Activated CD4-positive, alpha-beta T cell treated with anti-CD3 and anti-CD28 coated beads, Interleukin-2, amount 50 U/mL, for 4 hours (primary cell): Measurements from ENCODE around the gene MYO10.

Source experiments
- DNase-seq, 2 experiments: peaks; one replicate each; pipeline ENCODE4 v3.0.0-alpha.2; 2020

The MYO10 gene

DNA sequence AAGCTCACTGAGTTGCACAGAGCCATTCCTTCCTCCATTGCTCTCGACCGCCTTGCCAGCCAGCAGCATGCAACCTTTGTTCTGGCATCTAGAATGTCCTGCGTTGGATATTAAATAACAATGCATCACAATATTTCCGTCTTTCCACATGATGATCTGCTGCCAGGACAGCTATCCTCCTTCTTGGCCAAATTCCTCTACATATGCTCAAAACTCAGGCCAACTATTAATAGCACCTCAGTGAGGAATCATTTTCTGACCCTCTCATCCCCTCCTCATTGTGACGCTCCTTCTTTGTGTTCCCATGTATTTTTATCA, 128.6 kb downstream of the MYO10 start:
- DNase-seq = no peak

- no peak for DNase-seq
These were observed 129.2 kb downstream of the MYO10 start for GRCh38 chr5:16806711-16807546.

DNA sequence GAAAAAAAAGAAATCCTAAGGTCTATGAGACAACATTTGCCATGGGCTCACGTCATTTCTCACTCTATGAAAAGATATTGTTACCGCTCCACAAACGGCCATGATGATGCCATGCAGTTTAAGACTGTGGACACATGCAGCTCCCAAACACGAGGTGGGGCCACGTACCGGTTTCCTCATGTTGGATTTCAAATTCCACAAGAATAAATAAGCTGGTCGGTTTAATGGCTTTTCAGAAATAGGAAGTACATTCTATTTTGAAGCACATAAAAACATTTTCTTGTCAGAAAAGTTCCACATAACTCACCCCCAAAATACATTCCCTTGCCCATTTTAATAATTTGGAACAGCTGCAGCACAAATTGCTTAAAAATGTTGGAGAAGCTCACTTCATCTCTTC, 130.6 kb downstream of the MYO10 start:
- DNase-seq = no peak

DNA sequence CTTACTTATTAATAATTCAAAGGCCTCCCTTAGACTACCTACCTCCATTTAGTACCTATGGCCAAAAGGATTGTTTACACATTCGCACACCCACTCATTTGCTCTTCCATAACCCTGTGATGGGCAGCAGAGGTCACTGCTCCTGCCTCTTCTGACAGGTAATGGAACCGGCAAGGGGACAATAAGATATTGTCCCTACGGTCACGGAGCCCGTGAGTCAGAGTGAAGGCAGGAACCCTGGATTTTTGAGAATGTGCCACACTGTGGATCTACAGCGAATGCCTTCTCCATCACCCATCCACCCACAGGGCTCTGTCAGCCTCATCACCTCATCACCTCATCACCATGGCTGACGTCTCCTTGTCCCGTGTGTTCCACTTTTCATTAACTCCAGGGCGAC, 132.3 kb downstream of the MYO10 start:
- DNase-seq = no peak

GRCh38 chr5:16800477-16800876, 135.6 kb downstream of the MYO10 start:
- DNase-seq = no peak

DNA sequence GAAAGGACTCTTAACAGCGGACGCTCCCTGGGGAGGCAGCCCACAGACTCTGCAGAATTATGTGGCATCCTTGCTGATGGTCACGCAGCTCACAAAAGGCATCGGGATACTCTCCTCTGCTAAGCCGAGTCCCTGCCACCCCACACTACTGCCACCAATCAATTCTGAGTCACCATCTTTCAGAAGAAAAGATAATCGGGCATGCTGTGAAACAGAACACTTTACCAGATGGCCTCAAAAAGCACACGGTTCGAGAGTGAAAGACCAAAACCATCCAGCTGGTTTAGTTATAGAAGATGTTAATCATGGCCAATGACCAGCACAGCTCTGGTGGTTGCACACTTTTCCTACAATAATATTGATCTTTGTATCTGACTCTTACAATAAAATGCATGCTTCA, 136.3 kb downstream of the MYO10 start:
- no peak for DNase-seq

DNA sequence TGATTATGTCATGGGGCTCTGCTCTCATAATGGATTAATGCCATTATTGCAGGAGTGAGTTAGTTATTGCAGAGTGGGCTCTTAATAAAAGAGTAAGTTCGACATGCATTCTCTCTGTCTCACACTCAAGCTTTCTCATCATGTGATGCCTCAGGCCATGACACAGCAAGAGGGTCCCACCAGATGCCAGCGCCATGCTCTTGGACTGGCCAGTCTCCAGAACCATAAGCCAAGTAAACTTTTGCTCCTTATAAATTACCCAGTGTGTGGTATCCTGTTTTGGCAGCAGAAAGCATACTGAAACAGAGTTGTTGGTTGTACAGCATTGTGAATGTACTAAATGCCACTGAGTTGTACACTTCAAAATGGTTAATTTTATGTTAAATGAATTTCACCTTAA, 138.1 kb downstream of the MYO10 start:
- no peak for DNase-seq

GRCh38 chr5:16794269-16794913, 141.7 kb downstream of the MYO10 start:
- no peak for DNase-seq

DNA sequence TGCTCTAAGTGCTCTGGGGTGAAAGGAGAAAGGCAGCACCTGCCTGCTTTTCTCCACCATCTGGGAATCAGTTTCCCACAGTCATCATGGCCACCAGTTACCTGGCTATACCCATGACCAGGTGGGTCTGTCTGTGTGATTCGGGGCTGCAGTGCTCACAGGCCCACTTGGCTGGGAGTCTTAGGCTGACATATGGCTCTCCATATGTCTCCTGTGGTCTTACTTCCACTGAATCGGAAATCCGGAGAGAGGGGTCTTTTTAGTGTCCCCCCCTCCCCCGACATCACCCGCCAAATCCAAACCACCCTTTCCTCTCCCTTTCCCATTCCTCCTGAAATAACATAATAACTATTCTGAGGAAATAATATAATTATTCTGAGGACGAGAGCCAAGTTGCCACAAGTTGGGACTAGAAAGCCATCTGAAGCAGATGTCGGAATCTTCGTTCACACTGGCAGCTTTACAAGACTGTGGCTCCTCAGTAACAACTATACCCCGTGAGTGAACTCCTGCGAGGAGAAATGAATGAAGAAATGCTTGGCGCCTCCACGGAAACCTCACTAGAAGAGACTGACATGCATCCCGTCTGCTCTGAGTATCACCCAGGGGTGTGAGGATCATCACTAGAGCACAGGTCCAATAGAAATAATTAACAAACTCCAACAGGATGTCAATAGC, 143.4 kb downstream of the MYO10 start:
- DNase-seq = no peak

DNA sequence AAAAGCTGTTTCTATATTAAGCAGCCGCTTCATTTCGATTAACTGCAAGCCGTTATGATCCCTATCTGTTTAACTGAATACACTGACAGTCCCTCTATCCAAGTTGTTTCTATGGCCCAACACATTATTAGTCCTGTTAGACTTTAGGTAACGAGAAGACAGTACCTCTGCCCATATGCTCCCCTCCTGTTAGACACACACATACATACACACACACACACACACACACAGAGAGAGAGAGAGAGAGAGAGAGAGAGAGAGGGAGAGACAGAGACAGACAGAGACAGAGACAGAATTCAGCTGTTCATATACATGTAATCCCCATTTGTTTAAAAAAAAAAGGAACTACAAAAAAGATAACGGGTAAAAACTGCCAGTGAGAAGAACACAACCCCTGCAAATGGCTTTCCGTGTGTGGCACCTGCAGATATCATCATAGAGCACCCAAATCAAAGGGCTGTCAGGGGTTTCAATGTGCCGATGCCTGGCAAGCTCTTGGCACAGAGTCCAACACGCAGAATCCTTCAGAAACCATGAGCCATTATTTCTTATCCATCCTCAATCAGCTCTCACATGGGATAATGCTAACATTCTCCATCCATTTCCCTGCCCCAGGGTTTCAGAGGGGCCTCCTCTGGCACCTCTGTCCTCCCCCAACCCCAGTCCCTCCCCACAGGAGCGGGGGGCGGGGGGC, 144.0 kb downstream of the MYO10 start:
- DNase-seq = no peak

DNA sequence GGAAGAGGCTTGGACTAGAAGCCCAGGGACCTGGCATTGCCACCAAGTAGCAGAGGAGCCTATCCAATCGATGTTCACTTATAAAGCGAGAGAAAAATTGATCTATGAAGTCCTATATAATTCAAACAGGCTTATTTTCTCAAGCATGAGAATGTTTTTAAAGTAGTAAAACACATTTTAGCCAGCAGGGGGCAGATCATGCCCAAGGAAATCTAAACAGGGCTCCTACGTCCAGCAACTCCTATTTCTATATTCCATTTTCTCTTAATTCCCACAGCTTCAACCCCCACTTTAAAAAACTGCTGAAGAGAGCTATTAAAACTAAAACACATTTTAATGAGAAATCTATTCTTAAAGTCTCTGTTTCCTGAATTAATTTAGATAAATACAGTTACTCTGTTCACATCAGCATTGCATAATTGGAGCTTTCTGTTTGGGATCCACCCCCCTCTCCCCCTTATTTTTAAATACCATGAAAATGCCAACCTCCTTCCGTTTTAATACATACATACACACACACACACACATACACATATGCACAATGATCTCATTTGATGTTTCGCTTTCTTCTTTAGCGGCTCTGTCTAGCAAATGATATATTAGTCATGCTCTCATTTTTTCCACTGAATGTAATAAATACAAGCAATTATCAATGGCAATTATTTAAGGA, 144.9 kb downstream of the MYO10 start:
- DNase-seq = no peak

DNA sequence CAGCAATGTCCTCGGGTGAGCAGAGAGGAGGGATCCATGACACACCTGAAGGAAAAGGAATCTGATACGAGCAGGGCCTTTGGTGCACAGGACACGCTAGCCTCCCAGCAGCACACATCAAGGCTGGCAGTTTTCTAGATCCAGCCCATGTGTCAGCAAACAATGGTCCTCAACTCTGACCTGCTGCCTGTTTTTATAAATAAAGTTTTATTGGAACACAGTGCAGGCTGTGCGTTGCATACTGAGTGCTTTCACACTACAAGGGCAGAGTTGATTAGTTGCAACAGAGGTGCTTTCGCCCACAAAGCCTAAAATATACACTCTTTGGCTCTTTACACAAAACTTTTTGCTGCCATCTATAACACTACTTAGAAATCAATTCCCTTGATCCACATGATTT, 147.1 kb downstream of the MYO10 start:
- no peak for DNase-seq

DNA sequence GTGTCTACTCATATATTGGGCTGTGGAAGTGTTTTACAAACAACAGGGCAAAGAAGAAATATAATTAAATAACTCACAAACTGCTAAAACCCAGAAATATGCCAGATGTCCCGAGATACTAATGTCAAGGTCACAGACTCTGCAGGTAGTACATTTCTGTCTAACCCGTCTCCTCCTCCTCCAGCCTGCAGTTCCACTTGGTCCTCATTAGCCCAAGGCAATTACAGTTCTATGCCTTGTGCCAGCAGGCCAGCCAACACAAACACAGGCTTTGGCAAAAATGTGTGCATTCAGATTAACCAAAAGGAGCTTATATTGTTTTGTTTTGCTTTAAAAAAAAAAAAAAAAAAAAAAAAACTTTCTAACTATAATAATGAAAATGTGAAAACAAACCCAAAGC, 148.8 kb downstream of the MYO10 start:
- DNase-seq = no peak

GRCh38 chr5:16784843-16785791, 151.0 kb downstream of the MYO10 start:
- no peak for DNase-seq

DNA sequence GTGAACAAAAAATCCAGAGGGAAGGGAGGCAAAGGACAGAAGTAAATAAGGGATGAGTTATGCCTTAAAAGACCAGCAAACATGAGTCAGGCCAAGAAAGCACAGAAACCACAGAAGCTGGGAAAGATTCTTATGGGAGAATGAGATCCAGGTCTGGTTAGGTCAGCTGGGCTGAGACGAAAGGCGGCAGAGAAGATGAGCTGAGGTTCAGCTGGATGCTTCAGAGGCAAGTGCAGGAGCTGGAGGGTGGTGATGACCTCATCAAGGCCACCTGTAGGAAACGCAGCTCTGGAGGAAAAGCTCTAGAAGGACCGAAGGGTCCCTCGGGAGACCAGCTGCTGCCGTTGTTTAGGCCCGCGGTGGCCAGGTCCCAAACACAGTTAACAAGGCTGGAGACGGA, 152.0 kb downstream of the MYO10 start:
- no peak for DNase-seq

- no peak for DNase-seq
These were observed 154.1 kb downstream of the MYO10 start for GRCh38 chr5:16781828-16782626.

DNA sequence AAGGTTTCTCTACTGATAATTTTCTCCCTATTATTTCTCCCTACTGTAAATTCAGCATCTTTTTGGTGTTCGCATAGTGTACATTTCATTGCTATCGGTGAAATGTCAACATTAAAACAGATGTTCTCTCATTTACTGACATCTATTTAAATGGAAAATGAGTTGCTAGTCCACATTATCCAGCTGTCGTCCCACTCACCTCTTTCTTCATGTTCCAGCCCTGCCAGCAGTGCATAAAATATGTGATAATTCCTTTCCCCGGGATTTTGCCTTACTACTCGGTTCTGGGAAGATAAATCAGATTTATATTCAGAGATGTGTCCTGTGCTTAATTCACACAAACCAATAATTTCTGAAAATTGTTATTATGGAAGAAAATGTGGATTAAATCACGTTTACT, 155.8 kb downstream of the MYO10 start:
- DNase-seq = no peak

DNA sequence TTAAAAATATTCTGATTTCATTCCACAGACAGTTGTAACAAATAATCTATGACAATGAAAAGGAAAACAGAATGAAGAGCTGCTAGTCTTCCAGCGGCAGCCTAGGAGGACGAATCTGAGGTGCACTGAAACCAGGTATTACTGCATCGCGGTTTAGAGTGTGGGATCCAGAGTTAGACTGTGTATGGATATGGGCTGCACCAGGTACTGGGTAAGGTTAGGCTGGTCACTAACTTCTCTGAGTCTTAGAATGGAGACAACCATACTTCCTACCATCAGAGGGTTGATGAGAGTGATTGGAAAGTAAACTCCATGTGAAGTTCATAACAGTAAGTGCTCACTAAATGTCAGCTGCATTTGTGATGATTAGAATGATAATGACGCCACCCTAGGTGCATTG, 158.7 kb downstream of the MYO10 start:
- no peak for DNase-seq

DNA sequence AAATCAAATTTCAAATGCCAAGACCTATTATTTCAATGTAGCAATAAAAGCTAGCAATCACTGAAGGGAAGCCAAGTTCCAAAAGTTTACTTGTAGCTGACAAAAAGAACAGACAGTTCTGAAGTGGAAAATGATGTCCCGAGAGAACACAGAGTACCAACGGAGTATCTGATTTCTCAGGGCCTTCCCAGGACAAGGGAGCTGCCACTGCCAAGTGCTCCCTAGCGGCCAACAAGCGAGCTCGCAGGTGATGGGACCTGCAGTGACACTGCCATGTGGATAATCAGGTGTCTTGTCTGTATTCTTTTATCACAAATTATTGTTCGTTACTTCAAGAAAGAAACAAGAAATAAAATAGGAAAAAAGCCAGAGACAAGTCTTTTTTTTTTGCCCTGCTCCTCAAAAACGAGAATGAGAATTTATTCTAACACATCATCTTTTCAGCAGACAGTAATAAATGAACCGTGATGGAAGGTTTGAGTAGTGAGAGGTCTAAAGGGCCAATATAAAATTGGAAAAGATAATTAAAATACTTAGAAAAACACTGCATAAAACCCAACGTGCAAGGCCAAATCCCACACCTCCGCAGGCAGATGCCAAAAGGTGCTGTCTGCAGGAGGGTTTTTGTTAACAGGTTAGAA, 159.4 kb downstream of the MYO10 start:
- DNase-seq = no peak

DNA sequence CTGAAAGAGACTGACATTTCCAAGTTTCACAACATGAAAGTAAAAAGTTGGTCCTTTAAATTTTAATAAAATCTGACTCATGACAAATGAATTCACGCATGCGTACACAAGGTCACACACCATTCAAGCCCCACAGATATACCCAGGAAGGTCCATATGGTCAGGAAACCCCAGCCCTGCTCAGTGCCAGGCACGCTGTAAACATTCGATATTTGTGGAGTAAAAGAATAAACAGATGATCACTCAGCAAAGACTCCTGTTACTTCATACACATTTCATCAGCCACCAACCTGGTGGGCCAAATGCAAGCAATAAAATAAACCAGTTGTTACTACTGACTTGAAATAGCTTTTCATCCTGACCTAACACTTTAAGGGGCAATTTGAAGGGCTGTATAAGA, 161.3 kb downstream of the MYO10 start:
- DNase-seq = no peak

- no peak for DNase-seq
These were observed 162.1 kb downstream of the MYO10 start for GRCh38 chr5:16773991-16774390.
